ENCODE results near the gene MAPK7.
"Not testable (repeated sequence)": the region's sequence is repeated elsewhere in the genome, so short reads cannot be mapped to it uniquely, and the experiment has no call there.

MAPK7 gene

DNA sequence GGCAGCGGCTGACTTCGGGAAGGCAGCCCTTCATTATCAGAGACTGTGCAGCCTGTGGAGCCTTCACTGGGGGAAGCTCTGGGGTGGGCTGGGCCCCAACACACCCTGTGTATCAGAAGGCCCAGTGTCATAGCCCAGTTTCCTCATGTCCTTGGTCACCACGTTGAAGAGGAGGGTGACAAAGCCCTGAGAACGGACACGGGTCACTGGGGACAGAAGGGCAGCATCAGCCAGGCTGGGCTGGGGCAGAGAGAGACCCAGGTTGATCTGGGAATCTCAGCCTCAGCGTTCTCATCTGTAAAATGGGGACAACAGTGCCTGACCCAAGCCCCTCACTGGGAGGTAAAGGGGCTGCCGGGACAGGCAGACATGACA is 35.1 kb upstream of the MAPK7 start:
- no peak for DNase-seq (ENCODE audit: low read depth in 2 of 2)

DNA sequence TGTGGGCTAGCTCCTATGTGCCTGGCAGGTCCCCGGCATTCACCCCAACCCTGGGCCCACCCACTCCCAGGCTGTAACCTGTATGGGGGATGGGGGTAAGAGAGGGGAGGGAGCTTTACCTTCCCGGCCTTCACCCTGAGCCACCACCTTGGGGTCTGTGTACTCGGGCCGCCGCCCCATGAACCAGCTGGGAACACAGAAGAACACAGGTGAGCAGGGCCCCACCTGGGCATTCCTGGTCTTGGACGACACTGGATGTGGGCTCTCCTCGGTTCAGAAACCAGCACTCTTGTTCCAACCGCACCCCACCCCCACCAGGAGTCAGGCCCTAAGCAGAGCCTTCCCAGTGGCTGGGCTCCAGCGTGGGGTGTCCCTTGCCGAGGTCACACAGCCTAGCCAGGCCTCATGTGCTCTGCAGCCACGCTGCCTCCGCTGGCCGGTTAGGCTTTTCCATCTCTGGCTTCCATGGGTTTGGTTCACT is 34.6 kb upstream of the MAPK7 start:
- DNase-seq (ENCODE audit: low read depth in 2 of 2), result no peak

DNA sequence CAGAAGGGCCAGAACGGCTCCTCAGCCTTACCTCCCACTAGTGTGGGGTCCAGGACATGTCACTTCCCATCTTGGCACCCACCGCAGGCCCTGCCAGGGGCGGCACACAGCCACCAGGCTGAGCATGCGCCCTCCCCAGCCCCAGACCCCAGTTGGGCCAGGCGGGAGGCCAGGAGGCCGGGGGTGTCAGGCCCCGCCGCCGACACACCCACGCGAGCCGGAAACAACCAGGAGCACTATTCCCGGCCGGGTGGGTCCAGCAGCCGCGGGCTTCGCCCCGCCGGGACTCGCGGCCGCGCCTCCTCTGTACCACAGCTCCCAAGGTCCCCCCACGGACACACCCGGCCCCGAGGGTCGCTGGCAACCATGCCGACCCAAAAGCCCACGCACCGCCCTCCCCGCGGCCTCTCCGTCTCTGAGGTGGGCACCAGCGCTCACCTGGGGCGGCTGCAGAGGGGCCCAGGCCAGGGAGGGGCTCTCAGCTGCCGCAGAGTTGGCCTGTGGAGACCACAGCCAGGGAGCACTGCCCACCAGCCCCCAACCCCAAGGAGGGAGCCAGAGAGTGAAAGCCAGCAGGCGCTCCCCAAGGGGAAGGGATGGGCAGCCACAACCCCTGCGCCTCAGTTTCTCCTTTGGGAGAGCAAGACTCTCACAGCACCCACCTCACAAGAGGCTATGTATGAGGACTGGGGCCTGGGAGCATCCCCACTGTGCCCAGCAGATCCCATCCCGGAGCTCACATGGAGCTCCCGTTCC is 33.8 kb upstream of the MAPK7 start:
- DNase-seq (ENCODE audit: low read depth in 2 of 2), result no peak

DNA sequence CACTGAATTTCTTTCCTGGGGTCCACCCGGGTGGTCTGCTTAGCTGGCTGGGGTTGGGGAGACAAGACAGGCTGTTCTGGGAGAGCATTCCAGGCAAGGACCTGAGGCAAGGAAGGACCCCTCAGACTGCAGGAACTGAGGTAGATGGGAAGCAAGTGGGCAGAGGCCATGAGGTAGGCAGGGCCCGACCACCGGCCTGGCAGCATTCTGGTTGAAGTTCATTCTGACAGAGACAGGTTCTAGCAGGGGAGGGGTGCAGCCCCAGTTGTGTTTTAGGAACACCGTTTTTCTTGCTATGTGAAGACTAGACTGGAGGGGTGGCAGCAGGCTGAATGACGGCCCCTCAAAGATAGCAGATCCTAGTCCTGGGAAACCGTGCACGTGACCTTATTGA is 33.2 kb upstream of the MAPK7 start:
- DNase-seq (ENCODE audit: low read depth in 2 of 2), result no peak

DNA sequence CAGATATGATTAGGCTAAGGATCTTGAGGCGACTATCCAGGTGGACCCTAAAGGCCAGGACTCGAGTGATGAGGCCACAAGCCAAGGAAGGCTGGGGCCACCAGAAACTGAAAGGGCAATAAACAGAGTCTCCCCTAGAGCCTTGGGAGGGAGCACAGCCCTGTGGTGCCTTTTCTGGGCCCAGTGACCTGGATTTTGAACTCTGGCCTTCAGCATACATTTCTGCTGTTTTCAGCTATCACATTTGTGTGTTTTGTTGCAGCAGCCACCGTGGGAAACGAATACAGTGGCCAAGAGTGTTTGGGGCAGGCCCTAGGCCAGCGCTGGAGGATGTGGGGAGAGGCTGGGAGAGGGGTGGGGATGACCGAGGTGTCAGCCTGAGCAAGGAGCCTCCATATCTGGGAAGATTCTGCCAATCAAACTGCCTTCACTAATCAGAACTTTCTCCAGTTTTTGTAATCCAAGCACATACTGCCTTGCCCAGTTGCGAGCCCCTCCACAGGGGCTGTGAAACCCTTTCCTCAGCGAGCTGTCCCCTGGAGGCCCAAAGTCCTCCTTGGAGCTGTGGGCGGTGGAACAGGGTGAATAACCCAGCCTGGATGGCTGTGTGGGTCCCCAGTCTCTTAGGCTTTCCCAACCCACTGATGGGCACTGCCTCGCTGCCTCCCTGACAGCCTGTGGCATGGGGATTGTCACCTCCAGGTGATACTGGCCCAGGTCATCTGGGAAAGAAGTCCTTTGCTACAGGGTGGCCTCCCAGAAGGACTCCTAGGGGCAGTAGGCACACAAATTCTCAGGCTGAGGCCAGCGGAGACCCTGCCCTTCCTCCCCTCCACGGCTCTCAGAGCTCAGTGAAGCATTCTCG is 32.6 kb upstream of the MAPK7 start:
- no peak for DNase-seq (ENCODE audit: low read depth in 2 of 2)

DNA sequence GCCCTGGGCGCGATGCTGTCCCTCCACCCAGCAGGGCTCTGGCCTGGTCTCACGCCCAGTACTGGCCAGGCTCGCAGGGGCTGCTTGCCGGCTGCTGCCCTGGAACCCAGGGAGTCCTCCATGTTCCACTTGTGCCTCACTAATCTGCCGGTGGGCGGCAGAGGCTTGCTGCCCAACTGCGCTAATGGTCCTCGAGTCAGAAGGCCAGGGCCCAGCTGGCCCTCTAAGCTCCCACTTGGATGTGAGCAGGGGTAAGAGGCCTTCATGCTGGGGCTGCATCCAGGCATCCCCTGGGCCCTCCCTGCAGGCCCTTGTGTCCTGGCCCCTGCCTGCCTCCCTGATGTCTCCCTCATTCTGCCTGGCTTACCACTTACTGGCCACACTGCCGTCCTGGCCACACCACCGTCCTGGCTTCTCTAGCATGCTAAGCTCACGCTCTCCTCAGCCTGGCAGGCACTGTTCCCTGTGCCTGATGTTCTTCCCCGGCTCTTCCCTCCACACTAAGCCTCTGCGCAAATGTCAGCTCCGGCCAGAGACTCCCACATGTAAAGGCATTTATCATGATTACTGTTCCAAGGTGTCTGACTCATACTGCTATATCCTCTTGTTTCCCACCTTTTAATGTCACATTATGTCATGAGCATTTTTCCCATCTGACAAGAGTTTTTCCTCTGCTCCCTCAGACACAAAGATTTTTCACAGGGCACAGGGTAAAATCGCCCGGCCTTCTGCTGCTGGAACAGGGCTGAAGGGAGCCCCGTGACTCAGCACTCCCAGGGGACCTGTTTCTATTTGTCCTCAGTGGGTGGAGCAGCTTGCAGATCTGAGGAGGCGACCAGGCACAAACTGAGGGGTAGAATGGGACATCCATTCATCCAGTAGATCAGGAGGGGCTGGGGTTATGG is 31.7 kb upstream of the MAPK7 start:
- DNase-seq (ENCODE audit: low read depth in 2 of 2), result peak; percentile 27 to 37

DNA sequence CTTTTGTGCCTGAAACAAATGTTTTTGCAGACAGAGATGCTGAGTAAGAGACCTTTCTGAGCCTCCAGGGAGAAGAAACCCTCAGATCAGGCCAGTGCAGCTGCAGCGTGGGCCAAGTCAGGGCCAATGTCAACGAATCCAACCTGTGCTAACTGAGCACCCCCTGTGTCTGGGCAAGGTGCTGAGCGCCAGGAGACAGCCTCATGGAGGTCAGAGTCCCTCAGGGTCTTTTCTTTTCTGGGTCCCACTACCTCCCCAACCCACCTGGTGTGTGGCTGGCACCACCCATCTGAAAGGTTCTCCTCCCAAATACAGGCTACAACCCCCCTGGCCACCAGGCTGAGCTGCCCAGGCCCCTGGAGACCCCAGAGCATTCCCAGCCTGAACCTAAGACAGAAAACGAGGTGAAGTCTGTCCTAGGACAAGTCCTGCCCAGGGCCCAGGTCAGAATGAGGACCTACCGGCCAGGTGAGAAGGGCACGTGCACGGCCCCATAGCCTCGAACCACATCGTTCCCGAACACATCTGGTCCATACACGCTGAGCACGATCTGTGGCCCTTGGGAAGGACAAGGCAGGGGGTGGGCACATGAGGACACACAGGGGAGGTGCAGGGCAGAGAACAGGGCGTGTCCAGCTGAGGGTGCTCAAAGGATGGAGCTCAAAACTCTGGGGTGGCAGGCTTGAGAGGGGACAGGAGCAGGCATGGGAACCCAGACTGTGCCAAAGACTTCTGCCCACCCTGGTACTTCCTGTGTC is 30.8 kb upstream of the MAPK7 start:
- no peak for DNase-seq (ENCODE audit: low read depth in 2 of 2)

DNA sequence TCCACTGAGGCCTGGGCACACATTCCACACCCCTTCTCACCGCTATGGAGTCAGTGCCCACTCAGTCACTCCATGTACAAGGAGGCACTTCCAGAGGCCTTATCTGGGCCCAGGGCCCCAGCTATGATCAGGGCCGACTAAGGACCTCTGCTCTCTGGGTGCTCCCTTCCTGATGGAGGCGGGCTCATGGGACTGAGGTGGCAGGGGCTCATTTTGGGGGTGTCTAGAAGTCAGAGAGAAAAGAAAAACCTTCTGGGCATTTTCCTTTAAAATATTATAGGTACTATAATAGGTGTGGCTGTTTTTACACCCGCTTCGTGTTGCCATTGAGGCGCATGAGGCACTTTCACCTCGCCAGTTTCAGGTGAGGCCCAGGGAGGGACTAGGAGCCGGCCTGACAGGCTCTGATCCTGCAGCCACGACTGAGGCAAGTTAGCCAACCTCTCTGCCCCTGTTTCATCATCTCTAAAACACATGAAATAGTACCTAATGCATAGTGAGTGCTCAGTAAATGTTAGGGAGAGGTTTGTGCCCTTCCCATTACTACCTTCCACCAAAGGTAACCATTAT is 30.1 kb upstream of the MAPK7 start:
- DNase-seq (ENCODE audit: low read depth in 2 of 2), result no peak

DNA sequence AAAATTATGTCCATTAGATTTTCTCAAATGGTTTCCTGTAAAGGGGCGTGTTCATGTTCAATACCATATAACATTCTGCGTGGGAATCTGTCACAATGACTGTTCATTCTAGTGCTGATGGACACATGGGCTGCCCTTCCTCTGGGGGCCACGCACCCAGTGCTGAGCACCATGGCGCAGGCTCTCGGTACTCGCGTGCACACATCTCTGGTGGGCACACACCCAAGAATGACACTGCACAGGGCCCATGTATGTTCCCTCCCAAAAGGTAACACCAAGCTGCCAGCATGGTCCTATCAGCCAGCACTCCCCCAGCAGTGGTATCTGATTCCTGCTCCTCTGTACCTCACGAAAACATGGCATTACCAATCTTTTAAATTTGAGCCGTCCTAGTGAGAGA is 29.5 kb upstream of the MAPK7 start:
- DNase-seq (ENCODE audit: low read depth in 2 of 2), result no peak

DNA sequence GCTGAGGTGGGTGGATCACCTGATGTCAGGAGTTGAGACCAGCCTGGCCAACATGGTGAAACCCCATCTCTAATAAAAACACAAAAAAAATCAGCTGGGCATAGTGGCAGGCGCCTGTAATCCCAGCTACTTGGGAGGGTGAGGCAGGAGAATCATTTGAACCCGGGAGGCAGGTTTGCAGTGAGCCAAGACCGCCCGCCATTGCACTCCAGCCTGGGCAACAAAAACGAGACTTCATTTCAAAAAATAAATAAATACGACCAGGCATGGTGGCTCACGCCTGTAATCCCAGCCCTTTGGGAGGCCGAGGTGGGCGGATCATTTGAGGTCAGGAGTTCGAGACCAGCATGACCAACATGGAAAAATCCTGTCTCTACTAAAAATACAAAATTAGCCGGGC is 24.9 kb upstream of the MAPK7 start:
- DNase-seq (ENCODE audit: low read depth in 2 of 2), result not testable (repeated sequence)

DNA sequence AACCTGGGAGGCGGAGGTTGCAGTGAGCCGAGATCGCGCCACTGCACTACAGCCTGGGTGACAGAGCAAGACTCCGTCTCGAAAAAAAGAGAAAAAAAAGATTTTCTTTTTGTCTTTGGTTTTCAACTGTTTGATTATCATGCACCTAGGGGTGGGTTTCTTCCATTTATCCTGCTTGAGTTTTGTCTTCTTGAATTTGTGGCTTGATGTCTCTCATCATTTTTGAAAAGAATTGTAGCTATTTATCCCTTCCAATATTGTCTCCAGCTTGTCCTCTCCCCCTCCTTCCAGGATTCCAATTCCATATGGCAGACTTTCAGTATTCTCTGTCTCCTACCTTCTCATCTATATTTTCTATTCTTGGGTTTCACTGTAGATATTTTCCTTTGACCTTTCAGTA is 23.6 kb upstream of the MAPK7 start:
- no peak for DNase-seq (ENCODE audit: low read depth in 2 of 2)

DNA sequence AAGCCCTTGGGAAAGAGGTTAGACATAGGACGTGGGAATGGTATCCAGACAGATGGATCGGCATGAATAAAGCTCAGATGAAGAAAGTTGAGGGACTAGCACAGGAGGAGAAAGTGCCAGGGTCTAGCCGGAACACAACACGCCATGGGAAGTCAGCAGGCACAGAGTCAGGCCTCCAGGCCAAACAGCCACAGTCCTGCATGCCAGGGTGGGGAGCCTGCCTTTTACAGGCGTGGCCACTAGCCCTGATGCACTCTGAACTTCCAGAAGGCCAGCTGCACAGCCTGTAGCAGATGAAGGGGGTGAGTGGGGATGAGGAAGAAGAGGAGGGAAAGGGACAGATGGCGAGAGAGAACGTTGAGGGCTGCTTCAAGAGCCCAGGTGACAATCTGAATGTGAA is 20.9 kb upstream of the MAPK7 start:
- DNase-seq (ENCODE audit: low read depth in 2 of 2), result no peak

DNA sequence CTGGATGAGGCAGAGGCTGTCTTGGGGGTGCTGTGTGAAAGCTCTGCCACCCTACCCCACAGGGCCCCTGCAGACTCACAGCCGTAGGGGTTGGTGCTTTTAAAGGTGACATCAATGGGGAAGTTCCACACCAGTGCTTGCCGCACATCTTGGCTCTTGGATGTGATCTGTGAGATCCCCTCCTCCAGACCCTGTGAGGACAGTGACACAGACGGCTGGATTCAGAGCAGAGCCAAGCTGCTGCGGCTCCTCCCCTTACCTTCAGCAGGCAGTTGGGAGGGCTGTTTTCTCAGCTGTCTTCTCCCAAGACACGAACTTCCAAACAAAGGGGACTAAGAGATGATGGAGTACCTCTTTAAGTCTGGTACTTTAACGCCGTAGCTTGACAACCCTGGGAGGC is 20.5 kb upstream of the MAPK7 start:
- no peak for DNase-seq (ENCODE audit: low read depth in 2 of 2)

DNA sequence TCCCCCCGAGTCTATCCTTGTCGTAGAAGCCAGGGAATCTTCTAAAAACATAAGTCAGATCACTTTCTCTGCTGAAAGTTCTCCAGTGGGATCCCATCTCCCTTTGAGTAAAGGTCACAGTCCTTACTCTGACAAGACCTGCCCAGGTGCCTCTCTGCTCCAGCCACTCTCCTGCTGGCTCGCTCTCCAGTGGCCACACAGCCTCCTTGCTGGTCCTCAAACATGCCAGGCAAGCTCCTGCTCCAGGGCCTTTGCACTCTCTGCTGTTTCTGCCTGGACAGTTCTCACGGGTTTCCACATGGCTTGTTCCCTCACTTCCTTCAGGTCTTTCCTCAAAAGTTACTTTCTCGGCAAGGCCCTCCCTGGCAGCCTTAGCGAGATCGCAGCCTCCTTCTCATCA is 19.1 kb upstream of the MAPK7 start:
- no peak for DNase-seq (ENCODE audit: low read depth in 2 of 2)

DNA sequence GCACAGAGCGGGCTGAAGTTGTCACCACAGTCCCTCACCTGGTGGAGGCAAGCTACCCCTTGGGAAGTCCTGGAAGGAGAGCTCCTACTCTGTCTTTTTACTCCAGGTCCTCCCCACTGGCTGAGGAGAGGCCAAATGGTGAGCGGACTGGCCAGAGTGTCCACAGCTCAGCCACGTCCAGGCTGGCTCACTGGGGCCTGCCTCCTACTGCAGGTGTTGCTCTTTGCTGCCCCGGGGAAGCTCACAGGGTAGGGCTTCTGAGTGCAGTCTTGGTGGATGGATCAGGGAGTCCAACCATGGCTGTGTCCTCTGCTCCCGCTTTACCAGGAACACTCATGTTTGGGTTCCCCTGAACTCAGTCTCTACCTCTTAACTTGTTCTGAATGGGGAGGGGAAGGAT is 18.4 kb upstream of the MAPK7 start:
- no peak for DNase-seq (ENCODE audit: low read depth in 2 of 2)

DNA sequence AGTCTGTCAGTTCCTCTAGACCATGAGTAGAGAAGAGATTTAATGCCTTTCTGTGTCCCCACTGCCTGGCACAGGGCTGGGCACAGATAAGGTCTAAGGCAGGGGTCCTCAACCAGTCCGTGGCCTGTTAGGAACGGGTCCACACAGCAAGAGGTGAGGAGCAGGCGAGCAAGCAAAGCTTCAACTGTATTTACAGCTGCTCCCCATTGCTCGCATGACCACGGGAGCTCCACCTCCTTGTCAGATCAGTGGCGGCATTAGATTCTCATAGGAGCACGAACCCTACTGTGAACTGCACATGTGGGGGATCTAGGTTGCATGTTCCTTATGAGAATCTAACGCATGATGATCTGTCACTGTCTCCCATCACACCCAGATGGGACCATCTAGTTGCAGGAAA is 17.5 kb upstream of the MAPK7 start:
- no peak for DNase-seq (ENCODE audit: low read depth in 2 of 2)

DNA sequence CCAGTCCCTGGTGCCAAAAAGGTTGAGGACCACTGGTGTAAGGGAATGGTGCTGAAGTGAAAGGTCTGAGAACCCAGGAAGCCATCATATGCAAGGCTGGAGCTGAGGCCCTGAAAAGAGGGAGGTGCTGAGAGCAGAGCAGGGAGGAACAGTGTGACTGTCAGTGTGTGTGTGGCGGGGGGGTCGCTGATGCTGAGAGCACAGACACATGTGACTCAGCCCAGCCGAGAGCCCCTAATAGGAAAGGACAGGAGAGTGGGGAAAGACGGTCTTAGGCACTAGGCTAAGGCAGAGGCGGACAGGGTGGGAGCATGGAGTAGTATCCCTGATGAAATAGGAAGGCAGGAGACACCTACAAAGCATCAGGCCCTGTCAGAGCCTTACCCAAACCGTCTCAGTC is 17.0 kb upstream of the MAPK7 start:
- no peak for DNase-seq (ENCODE audit: low read depth in 2 of 2)

DNA sequence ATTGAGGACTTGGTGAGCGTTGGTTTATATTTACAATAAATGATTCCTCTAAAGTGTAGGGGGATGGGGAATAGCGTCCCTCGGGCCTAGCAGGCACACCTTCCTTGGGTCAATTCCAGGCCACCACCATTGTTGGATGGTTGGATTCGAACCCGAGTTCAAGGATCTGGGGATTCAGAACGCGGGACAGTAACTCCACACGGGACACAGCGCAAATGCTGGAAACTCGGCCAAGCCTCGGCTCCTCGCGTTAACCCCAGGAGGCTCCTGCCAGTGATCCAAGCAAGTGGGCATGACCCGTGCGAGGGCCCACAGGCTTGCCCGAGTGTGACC is 16.4 kb upstream of the MAPK7 start:
- no peak for DNase-seq (ENCODE audit: low read depth in 2 of 2)

DNA sequence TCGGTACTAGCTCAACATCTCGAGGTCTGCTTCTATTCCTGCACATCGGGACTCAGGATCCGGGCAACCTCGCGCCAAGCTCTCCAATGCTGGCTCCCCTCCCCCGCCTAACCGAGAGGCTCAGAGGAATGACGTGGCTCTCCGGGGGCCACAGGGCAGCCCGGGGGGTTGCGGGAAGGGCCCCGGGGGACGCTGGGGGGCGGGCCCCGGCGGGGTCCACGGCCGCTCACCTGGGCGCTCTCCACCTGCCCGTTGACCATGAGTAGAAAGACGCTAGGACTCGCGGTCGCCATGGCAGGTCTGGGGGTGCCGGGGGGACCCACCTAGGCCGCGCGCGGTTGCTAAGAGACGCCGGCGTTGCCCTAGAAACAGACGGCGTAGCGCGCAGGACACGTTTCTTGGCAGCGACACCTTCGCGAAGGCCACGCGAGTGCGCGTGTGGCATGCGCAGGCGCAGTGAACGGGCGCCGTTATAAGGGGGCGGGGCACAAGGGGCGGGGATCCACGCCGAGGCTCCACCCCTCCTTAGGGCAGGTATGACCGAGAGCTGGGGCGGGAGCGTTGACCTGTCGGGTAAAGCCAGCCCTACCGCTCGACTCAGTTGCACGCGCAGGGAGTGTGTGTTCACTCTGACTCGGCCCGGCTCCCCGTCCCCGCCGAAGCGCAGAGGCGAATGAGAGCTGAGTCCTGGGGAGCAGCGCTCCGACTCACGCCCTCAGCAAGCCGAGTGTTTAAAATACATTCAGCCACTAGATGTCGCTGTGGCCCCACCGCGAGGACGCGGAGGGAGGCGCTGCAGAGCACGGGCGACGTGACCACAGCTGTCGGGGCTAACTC is 15.8 kb upstream of the MAPK7 start, which contains the start of gene B9D1:
Gene B9D1, minus strand, starts transcription at position 447 of the 837 bp plus-strand sequence. Its CDS starts 154 bp downstream, at position 293.
- DNase-seq (ENCODE audit: low read depth in 2 of 2), result peak; percentile 85 to 88

DNA sequence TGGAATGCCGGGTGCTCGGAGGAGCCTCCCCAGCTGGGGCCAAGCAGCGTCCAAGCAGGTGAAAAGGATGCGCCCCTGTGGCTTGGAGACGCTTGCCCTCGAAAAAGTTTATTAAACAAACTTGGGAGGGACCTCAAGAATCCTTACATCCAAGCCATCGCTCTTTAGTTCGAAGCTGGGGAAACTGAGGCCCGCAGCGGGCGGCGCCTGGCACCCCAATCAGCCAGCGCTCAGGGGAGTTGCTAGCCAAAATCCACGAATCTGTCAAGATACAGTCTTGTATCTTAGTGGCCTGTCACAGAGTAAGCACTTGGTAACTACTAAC is 15.2 kb upstream of the MAPK7 start:
- DNase-seq (ENCODE audit: low read depth in 2 of 2), result no peak
